H7 (cell line): ENCODE results near the gene GGT5. TPM values are rescaled to one million over a fixed set of nuclear protein-coding genes. Genes with fewer than 3 reads are reported as not detected.
"Not testable (repeated sequence)": the region's sequence is repeated elsewhere in the genome, so short reads cannot be mapped to it uniquely, and the experiment has no call there.

Source experiments
- DNase-seq: peaks from one replicate; pipeline ENCODE4 v3.0.0; 2012
- H3K27me3 ChIP-seq: 2 replicates; pipeline ENCODE4 v1.6.0; 2011; ENCODE audit warnings: mild to moderate bottlenecking, low read length; ENCODE audit not compliant: control insufficient read depth, insufficient read depth
- H3K36me3 ChIP-seq: replicated peaks from 2 replicates; pipeline ENCODE4 v1.5.1; 2011; ENCODE audit warnings: low read length; ENCODE audit not compliant: control insufficient read depth, insufficient read depth
- H3K4me3 ChIP-seq: 2 replicates; pipeline ENCODE4 v1.5.1; 2011; ENCODE audit warnings: low read depth, mild to moderate bottlenecking, control low read depth, low read length, moderate library complexity; ENCODE audit not compliant: insufficient read depth
- total RNA-seq: library from RNA; depleted of rRNA; stranded (reverse); fragments of >200 nt; shearing (Covaris generic); gene quantifications from 2 replicates; pipeline ENCODE4 v1.2.3, GENCODE V29; 2014

Gene GGT5
- total RNA-seq, 1 experiment from 2014 or later = not detected

DNA sequence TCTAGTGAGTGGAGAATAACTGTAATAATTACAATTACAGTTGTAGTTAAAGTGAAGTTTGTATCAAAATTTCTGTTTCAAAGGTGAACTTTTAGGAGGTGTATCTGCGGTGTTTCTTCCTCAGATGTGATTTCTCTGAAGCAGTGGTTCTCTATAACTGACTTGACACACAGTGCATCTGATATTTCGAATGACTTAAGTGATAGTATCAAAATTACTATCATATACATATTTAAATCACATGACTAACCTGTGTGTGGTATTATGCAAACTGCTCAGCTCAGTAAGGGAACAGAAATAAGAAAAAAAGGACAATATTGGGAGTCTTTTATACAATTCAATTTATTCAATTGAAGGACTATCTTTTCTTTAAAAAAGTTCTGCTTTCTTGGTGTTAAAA is 28.1 kb upstream of the GGT5 start:
- not testable (repeated sequence) for H3K4me3 ChIP-seq, DNase-seq, H3K27me3 ChIP-seq, H3K36me3 ChIP-seq

DNA sequence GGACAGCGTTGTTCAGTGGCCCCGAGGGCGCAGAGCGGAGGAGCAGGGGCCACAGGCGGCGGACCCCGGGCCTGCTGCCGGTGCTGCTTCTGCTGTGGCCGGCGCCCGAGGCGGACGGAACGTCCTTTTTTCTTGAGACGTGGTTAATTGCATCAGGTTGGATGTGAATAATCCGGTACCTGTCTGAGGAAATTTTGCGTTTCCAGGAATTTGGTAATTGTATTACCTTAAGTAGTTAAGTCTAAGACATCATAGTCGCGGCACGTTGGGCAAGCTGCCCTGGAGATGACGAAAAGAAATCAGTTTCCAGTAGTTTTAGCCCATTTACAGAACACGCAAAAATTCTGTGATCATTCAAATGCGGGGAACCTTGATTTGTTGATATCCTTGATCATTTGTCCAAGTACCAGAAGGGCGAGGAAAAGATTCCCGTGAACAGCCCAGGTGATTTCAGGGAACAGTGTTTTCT is 26.5 kb upstream of the GGT5 start:
- DNase-seq = no peak
- no peaks in the 10 kb centered on the region for H3K27me3 ChIP-seq
- H3K36me3 ChIP-seq = no peaks in the 10 kb centered on the region
- H3K4me3 ChIP-seq = peak overlapping the region; percentile 98

DNA sequence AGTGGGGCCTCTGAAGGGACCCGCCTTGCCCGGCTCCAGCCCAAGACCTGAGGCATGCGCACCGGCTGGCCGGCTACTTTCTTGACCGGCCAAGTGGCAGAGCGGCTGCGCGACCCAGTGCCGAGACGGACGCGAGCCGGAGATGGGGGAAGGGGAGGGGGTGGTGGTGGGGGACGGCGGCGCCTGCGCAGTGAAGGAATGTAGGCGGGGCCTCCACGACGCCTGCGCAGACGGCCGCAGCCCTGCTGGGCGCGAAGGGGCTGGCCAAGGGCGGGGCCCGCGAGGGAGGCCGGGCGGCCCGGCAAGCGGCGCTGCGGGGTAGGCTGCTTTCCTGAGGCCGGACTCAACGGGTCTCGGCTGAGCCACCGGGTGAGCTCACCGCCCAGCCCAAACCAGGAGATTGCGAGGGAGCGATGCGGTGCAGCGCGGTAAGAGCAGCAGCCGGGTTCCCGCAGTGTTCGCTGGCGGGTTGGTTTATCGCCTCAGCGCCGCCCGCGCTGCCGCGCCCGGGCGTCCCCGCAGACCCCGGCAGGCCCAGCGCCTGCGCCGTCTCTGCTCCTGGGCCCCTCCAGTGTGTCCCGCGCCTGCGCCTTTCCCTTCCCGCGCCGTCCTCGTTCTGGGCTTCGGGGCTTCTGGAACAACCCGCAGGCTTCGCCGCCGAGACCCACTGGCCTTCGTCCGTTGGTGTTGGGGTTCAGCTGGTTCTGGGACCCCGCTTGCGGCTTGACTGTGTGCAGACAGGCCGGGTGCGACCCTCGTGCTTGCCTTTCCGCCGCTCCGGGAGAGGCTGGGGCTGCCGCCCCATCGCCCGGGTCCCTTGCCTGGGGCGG is 25.9 kb upstream of the GGT5 start, which contains the start of gene SPECC1L:
Gene SPECC1L, plus strand, starts transcription at position 276 of the 830 bp plus-strand sequence. CDS start 31,401 bp downstream, outside the sequence.
- peak; percentile 97 for DNase-seq
- no peaks in the 10 kb centered on the region for H3K36me3 ChIP-seq

DNA sequence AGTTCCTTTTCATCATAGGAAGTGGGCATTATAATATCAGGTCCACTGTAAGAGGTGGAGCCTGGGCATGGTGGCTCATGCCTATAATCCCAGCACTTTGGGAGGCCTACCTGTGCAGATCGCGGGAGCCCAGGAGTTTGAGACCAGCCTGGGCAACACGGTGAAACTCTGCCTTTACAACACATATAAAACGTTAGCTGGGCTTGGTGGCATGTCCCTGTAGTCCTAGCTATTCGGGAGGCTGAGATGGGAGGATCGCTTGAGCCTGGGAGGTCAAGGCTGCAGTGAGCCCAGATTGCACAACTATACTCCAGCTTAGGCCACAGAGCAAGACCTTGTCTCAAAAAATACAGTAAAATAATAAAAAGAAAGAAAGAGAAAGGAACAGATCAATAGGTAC is 21.6 kb upstream of the GGT5 start:
- H3K4me3 ChIP-seq, DNase-seq: not testable (repeated sequence)

More for the DNA sequence above, 25.9 kb upstream of the GGT5 start, which contains the start of gene SPECC1L:
- peak within 1 kb of the TSS; percentile 98 for H3K4me3 ChIP-seq
- H3K27me3 ChIP-seq = no peaks in the 10 kb centered on the region

DNA sequence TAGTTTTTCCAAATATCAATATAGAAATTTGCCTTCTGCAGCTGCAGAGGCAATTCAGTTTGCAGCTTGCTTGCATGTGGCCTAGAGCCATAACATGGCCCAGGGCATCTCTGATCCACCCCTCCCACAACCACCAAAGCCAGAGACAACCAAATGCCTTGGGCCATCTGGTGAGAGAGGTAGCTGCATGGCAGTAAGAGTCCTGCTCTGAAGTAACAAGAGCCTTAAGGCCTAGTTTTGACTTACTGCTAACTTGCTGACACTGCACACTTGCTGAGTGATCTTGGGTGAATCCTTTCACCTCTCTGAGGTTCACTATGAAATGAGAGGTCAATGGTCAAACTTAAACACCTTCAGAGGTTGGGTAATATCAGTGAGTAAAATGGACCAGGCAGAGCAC is 20.9 kb upstream of the GGT5 start:
- Histone ChIP-seq H3K4me3 (no peak overlapping the region), H3K36me3 (no peaks in the 10 kb centered on the region), H3K27me3 (no peaks in the 10 kb centered on the region)
- no peak for DNase-seq

More for the DNA sequence above, 21.6 kb upstream of the GGT5 start:
- not testable (repeated sequence) for H3K36me3 ChIP-seq, H3K27me3 ChIP-seq

DNA sequence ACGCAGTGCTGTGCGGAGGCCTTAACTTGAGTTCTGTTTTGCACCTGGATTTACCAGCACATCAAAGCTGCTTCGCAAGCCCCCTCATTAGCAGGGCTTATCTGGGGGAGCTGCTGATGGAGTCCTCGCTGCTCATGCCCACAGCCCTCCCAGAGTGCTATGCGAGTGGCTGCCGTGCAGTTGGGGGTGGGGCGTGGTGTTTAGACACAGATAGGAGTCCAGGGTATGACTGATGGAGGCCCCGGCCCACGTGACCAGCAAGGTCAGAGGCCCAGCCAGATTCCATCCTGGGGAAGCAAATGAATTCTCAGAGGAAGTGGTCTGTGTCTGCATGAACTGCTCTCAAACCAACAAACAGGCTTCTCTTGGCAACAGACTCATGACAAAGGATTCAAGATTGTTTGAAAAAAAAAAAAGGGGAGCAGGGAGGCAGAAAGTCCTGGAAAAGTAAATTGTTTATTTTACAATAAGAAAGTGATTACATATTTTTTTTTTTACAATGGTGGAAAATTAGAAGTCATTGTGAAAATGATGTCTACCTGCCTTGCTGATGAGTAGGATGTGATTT is 19.5 kb upstream of the GGT5 start:
- not testable (repeated sequence) for H3K36me3 ChIP-seq, H3K4me3 ChIP-seq, H3K27me3 ChIP-seq, DNase-seq

DNA sequence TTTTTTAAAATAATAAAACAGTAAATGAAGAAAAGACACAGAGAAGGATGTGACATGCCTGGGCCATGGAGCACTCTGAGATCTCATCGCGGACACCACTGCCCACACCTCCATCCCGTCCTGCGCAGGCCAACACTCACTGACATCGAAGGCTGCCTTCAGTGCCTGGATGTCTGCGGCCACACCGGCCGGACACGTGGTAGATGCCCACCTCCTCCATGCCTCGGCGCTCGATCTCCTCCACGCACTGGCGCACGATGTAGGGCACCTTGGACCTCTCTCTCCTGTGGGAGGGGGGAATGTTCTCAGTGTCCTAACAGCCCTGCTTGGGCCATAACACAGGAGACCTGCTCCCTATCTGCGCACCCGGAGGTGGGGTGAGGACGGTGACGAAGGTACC is 18.6 kb upstream of the GGT5 start:
- not testable (repeated sequence) for DNase-seq, H3K4me3 ChIP-seq, H3K27me3 ChIP-seq, H3K36me3 ChIP-seq

DNA sequence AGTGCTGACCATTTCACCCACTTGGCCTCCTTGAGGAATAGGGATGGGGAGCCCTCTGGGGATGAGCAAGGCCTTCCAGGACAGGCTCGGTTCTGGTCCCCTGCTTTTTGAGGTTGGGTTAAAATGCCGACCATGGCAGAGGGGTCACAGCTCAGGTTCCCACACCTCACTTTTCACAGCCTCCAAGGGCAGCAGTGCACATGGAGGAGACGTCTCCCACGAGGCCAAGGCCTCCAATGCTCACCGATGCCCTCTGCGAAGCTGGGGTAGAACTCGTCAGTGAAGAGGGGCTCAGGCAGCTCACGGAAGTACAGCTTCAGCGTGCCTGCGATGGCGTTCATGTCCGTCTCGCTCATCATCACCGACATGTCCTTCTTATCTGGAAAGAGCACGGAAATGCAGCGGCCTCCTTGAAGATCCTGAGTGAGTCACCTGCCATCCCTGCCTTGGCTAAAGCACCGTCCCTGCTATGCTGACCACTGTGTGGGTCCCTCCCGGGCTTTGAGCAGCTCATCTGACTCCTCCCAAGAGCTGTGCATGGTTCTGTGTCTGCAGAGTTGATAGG is 17.4 kb upstream of the GGT5 start:
- H3K4me3 ChIP-seq, H3K27me3 ChIP-seq, DNase-seq, H3K36me3 ChIP-seq: not testable (repeated sequence)

DNA sequence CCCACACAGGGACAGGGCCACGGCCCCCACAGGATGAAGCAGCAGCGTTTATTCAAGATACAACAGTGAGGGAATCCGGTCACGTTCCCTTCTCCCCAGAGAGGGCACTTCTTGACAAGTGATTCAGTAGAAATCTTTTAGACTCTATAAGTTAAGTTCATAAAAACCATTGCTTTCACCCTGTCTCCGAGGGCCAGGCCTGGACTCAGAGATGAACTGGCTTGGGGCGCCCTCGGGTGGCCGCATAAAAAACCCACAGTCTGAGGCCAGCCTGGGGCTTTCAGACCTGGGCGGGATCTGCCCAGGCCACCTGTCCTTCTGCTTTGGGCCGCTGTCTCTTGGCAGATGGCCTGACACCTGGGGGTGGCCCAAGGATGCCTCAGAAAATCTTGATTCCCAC is 14.6 kb upstream of the GGT5 start:
- not testable (repeated sequence) for H3K36me3 ChIP-seq, H3K27me3 ChIP-seq, H3K4me3 ChIP-seq
- peak; percentile 62 for DNase-seq

DNA sequence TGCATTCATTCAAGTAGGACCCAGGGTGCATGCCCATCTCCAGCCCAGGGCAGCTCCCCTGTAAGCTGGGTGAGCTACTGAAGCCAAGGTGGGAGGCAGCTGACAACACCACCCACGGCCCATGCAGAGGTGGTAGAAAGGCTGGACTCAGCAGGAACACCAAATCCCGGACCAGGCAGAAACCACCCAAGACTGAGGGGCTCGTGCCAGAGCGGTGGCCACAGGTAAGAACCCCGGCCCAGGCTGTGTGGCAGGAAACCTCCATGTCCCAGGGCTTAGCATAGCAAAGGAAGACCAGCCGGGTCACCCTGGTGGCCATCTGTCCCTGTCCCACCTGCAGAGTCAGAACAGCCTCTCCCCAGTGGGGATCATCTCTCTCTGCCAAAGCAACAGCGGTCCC is 11.9 kb upstream of the GGT5 start:
- DNase-seq, H3K4me3 ChIP-seq, H3K27me3 ChIP-seq, H3K36me3 ChIP-seq: not testable (repeated sequence)

DNA sequence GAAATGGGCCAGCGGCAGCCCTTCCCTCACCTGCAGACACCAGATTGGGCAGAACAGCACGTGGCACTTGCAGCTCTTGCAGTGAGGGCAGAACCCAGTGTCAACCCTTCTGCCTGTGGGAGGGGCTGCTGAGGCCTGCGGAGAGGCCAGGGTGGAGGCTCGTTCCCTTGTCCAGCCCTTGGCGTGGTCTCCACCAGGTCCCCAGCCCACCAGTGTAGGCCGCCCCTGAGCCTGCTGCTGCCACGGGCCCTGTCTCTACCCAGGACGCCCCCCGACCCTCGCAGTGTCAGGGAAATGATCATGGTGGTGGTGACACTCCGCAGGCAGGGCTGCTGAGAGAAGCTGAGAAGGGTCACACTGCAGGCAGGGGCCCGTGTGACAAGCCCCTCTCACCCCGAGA is 11.3 kb upstream of the GGT5 start:
- DNase-seq, H3K36me3 ChIP-seq, H3K27me3 ChIP-seq, H3K4me3 ChIP-seq: not testable (repeated sequence)

DNA sequence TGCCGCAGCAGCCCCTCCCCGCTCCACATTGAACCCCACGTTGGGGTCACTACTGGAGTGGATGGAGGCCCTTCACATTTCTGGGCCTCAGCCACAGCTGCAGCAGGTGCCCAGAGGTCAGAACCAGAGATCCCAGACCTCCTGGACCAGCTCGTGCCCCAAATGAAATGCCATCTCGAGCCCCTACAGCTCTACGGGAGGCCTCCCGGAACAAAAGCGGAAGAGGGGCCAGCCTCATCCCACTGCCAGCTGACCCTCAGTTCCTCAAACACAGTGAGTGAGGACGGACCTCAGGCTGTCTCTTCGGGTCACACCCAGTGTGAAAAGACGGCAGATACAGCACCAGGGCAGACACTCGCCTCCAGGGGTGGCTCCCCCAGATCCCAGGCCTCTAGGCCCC is 8.2 kb upstream of the GGT5 start:
- not testable (repeated sequence) for H3K4me3 ChIP-seq, H3K36me3 ChIP-seq, DNase-seq, H3K27me3 ChIP-seq

DNA sequence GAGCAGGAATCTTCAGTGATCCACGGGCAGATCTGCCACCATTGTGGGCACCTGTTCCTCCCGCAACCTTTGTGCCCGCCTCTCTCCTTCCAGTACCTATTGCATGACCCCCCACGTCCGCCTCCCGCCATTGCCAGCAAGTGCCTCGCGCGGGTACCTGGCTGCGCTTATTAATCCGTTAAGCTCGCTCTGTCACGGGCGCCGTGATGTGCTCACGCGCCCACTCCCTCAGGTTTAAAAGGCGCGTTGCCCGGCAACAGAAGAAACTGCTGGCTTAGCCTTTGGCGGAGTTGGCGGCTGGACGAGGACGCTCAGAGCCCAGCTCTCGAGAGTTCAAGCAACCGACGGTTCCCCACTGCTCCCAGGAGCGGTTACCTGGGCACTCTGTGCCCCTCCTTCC is 6.4 kb upstream of the GGT5 start:
- not testable (repeated sequence) for DNase-seq, H3K27me3 ChIP-seq, H3K4me3 ChIP-seq, H3K36me3 ChIP-seq

DNA sequence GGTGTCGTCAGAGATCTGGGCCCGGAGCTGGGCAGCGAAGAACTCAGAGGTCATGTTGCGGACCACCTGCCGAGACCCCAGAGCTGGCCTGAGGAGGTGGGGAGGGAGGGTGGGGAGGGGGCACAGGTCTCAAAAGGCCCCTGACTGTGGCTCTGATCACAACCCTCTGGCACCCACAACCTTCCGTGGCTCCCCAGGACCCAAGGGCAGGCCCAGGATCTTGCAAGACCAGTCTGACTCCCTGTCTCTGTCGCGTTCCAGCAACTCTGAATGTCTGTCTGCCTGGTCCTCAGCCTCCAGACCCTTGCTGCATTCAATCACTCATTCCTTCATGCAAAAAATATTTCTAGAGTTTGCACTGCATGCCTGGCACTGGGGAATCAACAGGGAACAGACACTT is 4.5 kb upstream of the GGT5 start:
- not testable (repeated sequence) for H3K27me3 ChIP-seq, H3K36me3 ChIP-seq, H3K4me3 ChIP-seq
- DNase-seq = peak; percentile 4

DNA sequence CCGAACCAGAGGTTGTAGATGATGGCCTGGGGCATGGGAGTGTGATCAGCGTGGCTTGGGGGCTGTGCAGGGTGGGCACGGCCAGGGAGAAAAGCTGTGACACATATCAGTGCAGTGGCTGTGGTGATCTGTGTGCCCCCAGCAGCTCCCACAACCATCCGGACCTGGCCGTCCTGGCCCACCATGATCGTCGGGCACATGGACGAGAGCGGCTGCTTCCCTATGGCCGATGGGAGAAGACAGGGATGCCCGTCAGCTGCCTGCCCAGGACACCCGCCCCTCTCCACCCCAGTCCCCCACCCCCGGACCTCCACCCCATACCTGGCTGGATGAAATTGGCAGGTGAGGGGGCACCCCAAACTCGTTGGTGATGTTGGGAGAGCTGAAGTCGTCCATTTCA is 3.7 kb upstream of the GGT5 start:
- not testable (repeated sequence) for H3K4me3 ChIP-seq, DNase-seq, H3K36me3 ChIP-seq, H3K27me3 ChIP-seq
